Measurements from ENCODE around the gene TMC5. TPM values are rescaled to one million over a fixed set of nuclear protein-coding genes. Genes with fewer than 3 reads are reported as not detected.

TMC5 gene
- total and polyA plus RNA-seq, 2 experiments from 2014 or later: 2.3 to 4.8 TPM

- H3K4me3 ChIP-seq: no peak overlapping the region
- no peaks in the 10 kb centered on the region for H3K36me3 ChIP-seq (ENCODE audit: insufficient read depth)
- Mint-ChIP-seq H3K27ac (no peak overlapping the region), H3K4me1 (peaks cover 20% of the 10 kb centered on the region), H3K9me3 (no peaks in the 10 kb centered on the region), H3K27me3 (ENCODE audit: insufficient read depth, low read depth, poor library complexity) (peaks cover 6% of the 10 kb centered on the region), H3K36me3 (ENCODE audit: low read depth) (peaks cover 7% of the 10 kb centered on the region; the same call in 1 of the 3 replicates), H3K4me3 (no peak overlapping the region)
- ATAC-seq (peak; percentile 23), DNase-seq (ENCODE audit: low spot score) (peak; percentile 52)
- no peaks in the 10 kb centered on the region for H3K27me3 ChIP-seq (ENCODE audit: insufficient read depth)
- no peaks in the 10 kb centered on the region for H4K20me1 ChIP-seq (replicated peaks; ENCODE audit: insufficient read depth)
- no peak overlapping the region for H3K4me2 ChIP-seq
- H3K4me1 ChIP-seq (ENCODE audit: insufficient read depth): peaks cover 14% of the 10 kb centered on the region
- no peaks in the 10 kb centered on the region for H3K79me2 ChIP-seq (replicated peaks; ENCODE audit: insufficient read depth)
- no peak overlapping the region for H2AFZ ChIP-seq
- peaks cover 7% of the 10 kb centered on the region; the same call in 1 of the 2 replicates for H3F3A ChIP-seq (replicated peaks; ENCODE audit: low read depth)
- TF ChIP-seq CTCF (conservative IDR thresholded peaks at IDR 0.05; ENCODE audit: low read depth in 2 of 2): no peak
- no peak overlapping the region for H3K27ac ChIP-seq (ENCODE audit: low read depth)
- H3K9me2 ChIP-seq (ENCODE audit: insufficient read depth): 0 out of 2 replicates have a peak, but pooled peaks cover 3% of the 10 kb centered on the region
Observed at GRCh38 chr16:19485611-19486010, 67.9 kb downstream of the TMC5 start.

GRCh38 chr16:19486051-19486450, 68.4 kb downstream of the TMC5 start:
- ATAC-seq: no peak
- peaks cover 6% of the 10 kb centered on the region for H3K27me3 Mint-ChIP-seq (ENCODE audit: insufficient read depth, low read depth, poor library complexity)
- H3K9me2 ChIP-seq (ENCODE audit: insufficient read depth): 0 out of 2 replicates have a peak, but pooled peaks cover 3% of the 10 kb centered on the region
- no peaks in the 10 kb centered on the region for H3K27me3 ChIP-seq (ENCODE audit: insufficient read depth)
- H3K4me2 ChIP-seq: no peak overlapping the region
- H3K9me3 Mint-ChIP-seq: no peaks in the 10 kb centered on the region
- H3K36me3 Mint-ChIP-seq (ENCODE audit: low read depth): peaks cover 7% of the 10 kb centered on the region; the same call in 1 of the 3 replicates
- no peaks in the 10 kb centered on the region for H3K79me2 ChIP-seq (replicated peaks; ENCODE audit: insufficient read depth)
- H2AFZ ChIP-seq: no peak overlapping the region
- H3K4me3 ChIP-seq: no peak overlapping the region
- H3K27ac ChIP-seq (ENCODE audit: low read depth): no peak overlapping the region
- peaks cover 20% of the 10 kb centered on the region for H3K4me1 Mint-ChIP-seq
- H3K4me1 ChIP-seq (ENCODE audit: insufficient read depth): peaks cover 14% of the 10 kb centered on the region
- H4K20me1 ChIP-seq (replicated peaks; ENCODE audit: insufficient read depth): no peaks in the 10 kb centered on the region
- peaks cover 7% of the 10 kb centered on the region; the same call in 1 of the 2 replicates for H3F3A ChIP-seq (replicated peaks; ENCODE audit: low read depth)
- TF ChIP-seq JUNB (IDR thresholded peaks at IDR 0.05; ENCODE audit: unreplicated experiment): no peak
- TF ChIP-seq POLR2AphosphoS5 (IDR thresholded peaks at IDR 0.05; ENCODE audit: low read depth): no peak
- no peak for TF ChIP-seq ZNF114 (CRISPR knock-in tag; IDR thresholded peaks at IDR 0.05)
- no peak for TF ChIP-seq REST (IDR thresholded peaks at IDR 0.05; ENCODE audit: unreplicated experiment)
- TF ChIP-seq STAT1 (IDR thresholded peaks at IDR 0.05; ENCODE audit: unreplicated experiment): no peak
- TF ChIP-seq CREB1 (CRISPR knock-in tag; IDR thresholded peaks at IDR 0.05; ENCODE audit: low read depth): no peak
- no peak for DNase-seq (ENCODE audit: low spot score)
- no peaks in the 10 kb centered on the region for H3K36me3 ChIP-seq (ENCODE audit: insufficient read depth)
- no peak overlapping the region for H3K27ac Mint-ChIP-seq
- H3K4me3 Mint-ChIP-seq: no peak overlapping the region
